ENCODE data around the gene FKRP. TPM values are rescaled to one million over a fixed set of nuclear protein-coding genes. Genes with fewer than 3 reads are reported as not detected.
A peak's percentile ranks its signal among the peaks of the same experiment; 100 is the strongest.

The FKRP gene
- total RNA-seq, 3 donors from 2014 or later, result 10.7 to 19.8 (median 10.9) TPM

DNA sequence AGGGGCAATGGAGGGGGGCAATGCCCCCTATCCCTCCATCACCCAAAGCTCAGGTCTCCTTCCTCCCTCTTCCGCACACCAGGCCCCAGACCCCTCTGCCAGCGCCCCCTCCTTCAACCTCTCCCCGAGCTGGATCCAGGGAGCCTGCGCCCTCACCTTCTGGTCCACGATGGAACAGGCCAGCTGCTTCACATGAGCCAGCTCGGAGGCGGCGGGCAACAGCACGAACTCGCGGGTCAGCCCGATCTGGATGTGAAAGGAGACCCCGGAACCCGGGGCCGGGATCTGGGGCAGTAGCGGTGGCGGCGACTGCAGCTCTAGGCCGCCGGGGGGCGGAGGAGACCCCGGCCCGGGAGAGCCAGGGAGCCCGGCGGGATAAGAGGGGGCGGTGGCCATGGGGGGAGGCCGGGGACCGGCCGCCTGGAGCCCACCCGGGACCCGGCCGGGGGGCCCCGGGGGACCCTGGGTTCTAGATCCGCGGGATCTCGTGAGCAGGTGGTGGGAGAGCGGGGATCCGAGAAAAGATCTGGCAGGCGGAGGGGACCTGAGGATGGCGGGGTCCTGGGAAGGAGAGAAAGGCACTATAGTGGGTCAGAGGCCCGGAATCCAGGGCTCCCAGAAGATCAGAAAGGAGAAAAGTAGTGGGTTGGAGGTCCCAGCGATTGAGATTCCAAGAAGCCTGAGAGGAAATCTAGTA is 29.7 kb upstream of the FKRP start:
- H3K36me3 ChIP-seq (ENCODE audit: low read depth), result no peaks in the 10 kb centered on the region
- ATAC-seq, result no peak
- H3K4me3 ChIP-seq, result peak overlapping the region; percentile 84
- H3K4me1 ChIP-seq (ENCODE audit: low read depth), result peaks cover 32% of the 10 kb centered on the region
- TF ChIP-seq CTCF (IDR thresholded peaks at IDR 0.05), result no peak
- peak; percentile 50 to 71 (median 68) for DNase-seq
- no peaks in the 10 kb centered on the region for H3K9me3 ChIP-seq
- intact Hi-C loops (cut with DNase I, micrococcal nuclease), result no loop called here

GRCh38 chr19:46716672-46717033 is 29.2 kb upstream of the FKRP start:
- Histone ChIP-seq H3K4me3 (peak overlapping the region; percentile 84), H3K4me1 (ENCODE audit: low read depth) (peaks cover 32% of the 10 kb centered on the region), H3K9me3 (no peaks in the 10 kb centered on the region), H3K36me3 (ENCODE audit: low read depth) (no peaks in the 10 kb centered on the region)
- intact Hi-C loops (cut with DNase I, micrococcal nuclease), result no loop called here
- no peak for TF ChIP-seq CTCF (IDR thresholded peaks at IDR 0.05)
- no peak for DNase-seq
- ATAC-seq, result no peak

GRCh38 chr19:46717034-46717715 is 28.7 kb upstream of the FKRP start, which contains the start of gene PRKD2:
PRKD2 (minus strand) TSS chr19:46717114; CDS start chr19:46716370, 744 bp downstream.
- peaks cover 2% of the 10 kb centered on the region for H3K36me3 ChIP-seq (ENCODE audit: low read depth)
- peaks cover 32% of the 10 kb centered on the region for H3K4me1 ChIP-seq (ENCODE audit: low read depth)
- DNase-seq (peak; percentile 93 to 96 (median 95)), ATAC-seq (peak; percentile 79)
- intact Hi-C loops (cut with DNase I, micrococcal nuclease), result no loop called here
- H3K4me3 ChIP-seq, result peak within 1 kb of the TSS; percentile 84
- H3K9me3 ChIP-seq, result no peaks in the 10 kb centered on the region
- TF ChIP-seq CTCF (IDR thresholded peaks at IDR 0.05), result no peak

- intact Hi-C loops (cut with DNase I, micrococcal nuclease), result no loop called here
- Histone ChIP-seq H3K36me3 (ENCODE audit: low read depth) (peaks cover 8% of the 10 kb centered on the region), H3K9me3 (no peaks in the 10 kb centered on the region), H3K4me1 (ENCODE audit: low read depth) (peaks cover 30% of the 10 kb centered on the region), H3K4me3 (no peak overlapping the region)
- no peak for ATAC-seq
- DNase-seq, result no peak
- no peak for TF ChIP-seq CTCF (IDR thresholded peaks at IDR 0.05)
Measured at GRCh38 chr19:46717716-46718143, 28.1 kb upstream of the FKRP start.

- peaks cover 12% of the 10 kb centered on the region for H3K36me3 ChIP-seq (ENCODE audit: low read depth)
- DNase-seq, result peak; percentile 58 to 80 (median 60)
- peak; percentile 1 for ATAC-seq
- H3K9me3 ChIP-seq, result no peaks in the 10 kb centered on the region
- intact Hi-C loops (cut with DNase I, micrococcal nuclease), result no loop called here
- no peak overlapping the region for H3K4me3 ChIP-seq
- no peak for TF ChIP-seq CTCF (IDR thresholded peaks at IDR 0.05)
- H3K4me1 ChIP-seq (ENCODE audit: low read depth), result peaks cover 28% of the 10 kb centered on the region
Measured at GRCh38 chr19:46718157-46718933, 27.5 kb upstream of the FKRP start.
